ENCODE measurements around the gene BACE2.

BACE2 gene

DNA sequence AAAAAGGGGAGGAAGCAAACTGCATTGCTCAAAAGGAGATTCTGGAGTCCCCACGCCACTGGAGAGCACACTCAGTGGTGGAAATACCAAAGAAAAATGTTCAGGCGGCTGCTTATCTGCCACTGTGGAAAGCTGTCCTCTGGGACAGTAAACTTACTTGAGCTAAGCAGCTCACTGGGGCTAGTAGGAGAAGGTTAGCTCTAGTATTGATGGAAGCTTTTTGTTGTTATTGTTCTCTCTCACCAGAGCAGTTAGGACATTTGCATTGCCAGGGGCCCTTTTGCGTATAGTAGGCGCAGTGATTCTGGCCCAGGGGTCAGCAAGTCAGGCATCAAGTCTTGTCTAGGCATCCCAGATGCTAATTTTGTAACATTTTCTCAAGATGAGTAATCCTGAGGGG lies 15.6 kb downstream of the BACE2 start (continued):
- TF ChIP-seq ZNF214 (tag by site-specific recombination; IDR thresholded peaks at IDR 0.05; ENCODE audit: borderline replicate concordance) (no peak), ZNF341 (tag by site-specific recombination; IDR thresholded peaks at IDR 0.05; ENCODE audit: low read depth) (no peak)

DNA sequence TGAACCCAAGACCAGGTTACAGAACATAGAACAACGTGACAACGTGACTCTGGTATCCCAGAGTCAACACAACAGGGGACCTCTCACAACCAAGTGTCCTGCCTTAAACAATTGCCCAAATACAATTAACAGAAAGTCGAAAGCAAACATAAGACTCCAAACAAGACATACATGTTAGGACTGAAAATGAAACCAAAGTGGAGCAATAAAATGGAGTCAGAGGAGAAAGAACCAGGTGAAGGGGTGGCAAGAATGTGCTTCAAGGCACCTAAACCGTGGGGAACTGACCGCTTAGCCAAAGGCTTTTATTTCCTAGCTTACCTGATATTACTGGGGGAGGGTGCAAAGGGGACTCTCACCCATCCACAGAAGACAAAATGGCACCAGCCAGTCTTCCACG lies 17.8 kb downstream of the BACE2 start:
- ChIA-PET POLR2A (no interaction called here), CTCF (interaction anchor here (0.6 kb wide), 1 partner anchor 15 kb away, joined by 3 read pairs; no protein-coding TSS in a partner anchor)
- Histone ChIP-seq H3K4me3 (ENCODE audit: low read depth, low read length) (no peak overlapping the region), H3K9me3 (ENCODE audit: control insufficient read depth, insufficient read depth, low read depth, low read length) (no peaks in the 10 kb centered on the region; the same call in 1 of the 2 replicates), H3K27ac (ENCODE audit: extremely low read depth, low read depth, low read length) (no peak overlapping the region), H3K36me3 (ENCODE audit: control insufficient read depth in 2 of 2, insufficient read depth in 1 of 2, low read length in 2 of 2) (no peaks in the 10 kb centered on the region), H3K4me1 (ENCODE audit: control insufficient read depth, insufficient read depth, low read length) (no peaks in the 10 kb centered on the region)
- no peak for TF ChIP-seq KLF8 (tag by site-specific recombination; IDR thresholded peaks at IDR 0.05)
- peak; percentile 58 for TF ChIP-seq ZIC2 (tag by site-specific recombination; IDR thresholded peaks at IDR 0.05)
- no peak for TF ChIP-seq EGR2 (tag by site-specific recombination; IDR thresholded peaks at IDR 0.05; ENCODE audit: low read depth)
- TF ChIP-seq ZNF155 (tag by site-specific recombination; IDR thresholded peaks at IDR 0.05), result no peak
- no peak for TF ChIP-seq BCL11A (tag by site-specific recombination; IDR thresholded peaks at IDR 0.05; ENCODE audit: low read depth)
- no peak for TF ChIP-seq ZNF658 (tag by site-specific recombination; IDR thresholded peaks at IDR 0.05)

DNA sequence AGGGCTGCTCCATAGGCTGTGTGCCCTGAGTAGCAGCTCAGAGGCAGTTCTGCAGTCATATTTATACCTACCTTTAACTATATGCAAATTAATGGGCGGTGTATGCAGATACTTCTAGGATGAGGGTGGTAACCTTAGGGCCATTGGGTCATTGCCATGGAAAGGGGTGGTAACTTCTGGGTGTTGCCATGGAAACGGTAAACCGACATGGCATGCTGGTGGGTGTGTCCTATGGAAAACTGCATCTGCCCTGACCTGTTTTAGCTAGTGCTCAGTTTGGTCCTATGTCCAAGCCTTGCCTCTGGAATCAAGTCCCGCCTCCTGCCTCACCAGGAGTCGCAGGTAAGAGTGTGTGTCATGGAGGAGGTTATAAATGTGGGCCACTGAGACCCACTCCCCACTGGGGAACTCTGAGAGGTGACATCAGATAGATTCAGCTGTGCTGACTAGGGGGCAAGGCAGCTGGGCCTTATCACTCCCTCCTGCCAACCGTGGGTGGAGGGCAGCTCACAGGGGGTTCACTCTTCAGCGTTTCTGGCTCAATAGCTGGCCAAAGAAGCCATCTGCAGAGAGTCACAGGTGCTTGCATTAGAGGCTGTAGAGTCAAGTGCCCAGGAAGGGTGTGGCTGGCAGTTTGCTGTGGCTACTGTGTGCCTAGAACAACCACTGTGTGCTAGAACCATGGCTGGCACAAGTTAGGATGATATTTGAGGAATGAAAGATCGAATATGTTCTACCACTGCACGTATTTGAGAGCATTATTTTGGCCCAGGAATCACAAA lies 19.0 kb downstream of the BACE2 start:
- peak; percentile 83 for TF ChIP-seq ZIC2 (tag by site-specific recombination; IDR thresholded peaks at IDR 0.05)
- TF ChIP-seq ZNF785 (tag by site-specific recombination; IDR thresholded peaks at IDR 0.05), result no peak
- TF ChIP-seq, protein P1, sequence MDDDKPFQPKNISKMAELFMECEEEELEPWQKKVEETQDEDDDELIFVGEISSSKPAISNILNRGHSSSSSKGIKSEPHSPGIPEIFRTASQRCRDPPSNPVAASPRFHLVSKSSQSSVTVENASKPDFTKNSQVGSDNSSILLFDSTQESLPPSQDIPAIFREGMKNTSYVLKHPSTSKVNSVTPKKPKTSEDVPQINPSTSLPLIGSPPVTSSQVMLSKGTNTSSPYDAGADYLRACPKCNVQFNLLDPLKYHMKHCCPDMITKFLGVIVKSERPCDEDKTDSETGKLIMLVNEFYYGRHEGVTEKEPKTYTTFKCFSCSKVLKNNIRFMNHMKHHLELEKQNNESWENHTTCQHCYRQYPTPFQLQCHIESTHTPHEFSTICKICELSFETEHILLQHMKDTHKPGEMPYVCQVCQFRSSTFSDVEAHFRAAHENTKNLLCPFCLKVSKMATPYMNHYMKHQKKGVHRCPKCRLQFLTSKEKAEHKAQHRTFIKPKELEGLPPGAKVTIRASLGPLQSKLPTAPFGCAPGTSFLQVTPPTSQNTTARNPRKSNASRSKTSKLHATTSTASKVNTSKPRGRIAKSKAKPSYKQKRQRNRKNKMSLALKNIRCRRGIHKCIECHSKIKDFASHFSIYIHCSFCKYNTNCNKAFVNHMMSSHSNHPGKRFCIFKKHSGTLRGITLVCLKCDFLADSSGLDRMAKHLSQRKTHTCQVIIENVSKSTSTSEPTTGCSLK (tag by site-specific recombination; IDR thresholded peaks at IDR 0.05), result no peak
- TF ChIP-seq ZNF626 (tag by site-specific recombination; IDR thresholded peaks at IDR 0.05), result no peak
- TF ChIP-seq ZNF768 (tag by site-specific recombination; IDR thresholded peaks at IDR 0.05), result no peak
- TF ChIP-seq ZNF324 (tag by site-specific recombination; IDR thresholded peaks at IDR 0.05), result no peak
- TF ChIP-seq, protein P2, sequence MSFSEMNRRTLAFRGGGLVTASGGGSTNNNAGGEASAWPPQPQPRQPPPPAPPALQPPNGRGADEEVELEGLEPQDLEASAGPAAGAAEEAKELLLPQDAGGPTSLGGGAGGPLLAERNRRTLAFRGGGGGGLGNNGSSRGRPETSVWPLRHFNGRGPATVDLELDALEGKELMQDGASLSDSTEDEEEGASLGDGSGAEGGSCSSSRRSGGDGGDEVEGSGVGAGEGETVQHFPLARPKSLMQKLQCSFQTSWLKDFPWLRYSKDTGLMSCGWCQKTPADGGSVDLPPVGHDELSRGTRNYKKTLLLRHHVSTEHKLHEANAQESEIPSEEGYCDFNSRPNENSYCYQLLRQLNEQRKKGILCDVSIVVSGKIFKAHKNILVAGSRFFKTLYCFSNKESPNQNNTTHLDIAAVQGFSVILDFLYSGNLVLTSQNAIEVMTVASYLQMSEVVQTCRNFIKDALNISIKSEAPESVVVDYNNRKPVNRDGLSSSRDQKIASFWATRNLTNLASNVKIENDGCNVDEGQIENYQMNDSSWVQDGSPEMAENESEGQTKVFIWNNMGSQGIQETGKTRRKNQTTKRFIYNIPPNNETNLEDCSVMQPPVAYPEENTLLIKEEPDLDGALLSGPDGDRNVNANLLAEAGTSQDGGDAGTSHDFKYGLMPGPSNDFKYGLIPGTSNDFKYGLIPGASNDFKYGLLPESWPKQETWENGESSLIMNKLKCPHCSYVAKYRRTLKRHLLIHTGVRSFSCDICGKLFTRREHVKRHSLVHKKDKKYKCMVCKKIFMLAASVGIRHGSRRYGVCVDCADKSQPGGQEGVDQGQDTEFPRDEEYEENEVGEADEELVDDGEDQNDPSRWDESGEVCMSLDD (tag by site-specific recombination; IDR thresholded peaks at IDR 0.05), result no peak
- TF ChIP-seq, protein P3, sequence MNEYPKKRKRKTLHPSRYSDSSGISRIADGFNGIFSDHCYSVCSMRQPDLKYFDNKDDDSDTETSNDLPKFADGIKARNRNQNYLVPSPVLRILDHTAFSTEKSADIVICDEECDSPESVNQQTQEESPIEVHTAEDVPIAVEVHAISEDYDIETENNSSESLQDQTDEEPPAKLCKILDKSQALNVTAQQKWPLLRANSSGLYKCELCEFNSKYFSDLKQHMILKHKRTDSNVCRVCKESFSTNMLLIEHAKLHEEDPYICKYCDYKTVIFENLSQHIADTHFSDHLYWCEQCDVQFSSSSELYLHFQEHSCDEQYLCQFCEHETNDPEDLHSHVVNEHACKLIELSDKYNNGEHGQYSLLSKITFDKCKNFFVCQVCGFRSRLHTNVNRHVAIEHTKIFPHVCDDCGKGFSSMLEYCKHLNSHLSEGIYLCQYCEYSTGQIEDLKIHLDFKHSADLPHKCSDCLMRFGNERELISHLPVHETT (tag by site-specific recombination; IDR thresholded peaks at IDR 0.05), result no peak
- TF ChIP-seq ZNF2 (tag by site-specific recombination; IDR thresholded peaks at IDR 0.05), result no peak
- no peak for TF ChIP-seq ZNF223 (tag by site-specific recombination; IDR thresholded peaks at IDR 0.05)
- no peak for TF ChIP-seq ZNF544 (tag by site-specific recombination; IDR thresholded peaks at IDR 0.05)
- no peak for TF ChIP-seq ZNF48 (tag by site-specific recombination; IDR thresholded peaks at IDR 0.05)
- peak; percentile 58 for TF ChIP-seq GLIS1 (tag by site-specific recombination; IDR thresholded peaks at IDR 0.05)
- Histone ChIP-seq H3K9me3 (ENCODE audit: control insufficient read depth, insufficient read depth, low read depth, low read length) (no peaks in the 10 kb centered on the region; the same call in 1 of the 2 replicates), H3K4me3 (ENCODE audit: low read depth, low read length) (no peak overlapping the region), H3K36me3 (ENCODE audit: control insufficient read depth in 2 of 2, insufficient read depth in 1 of 2, low read length in 2 of 2) (no peaks in the 10 kb centered on the region), H3K4me1 (ENCODE audit: control insufficient read depth, insufficient read depth, low read length) (no peaks in the 10 kb centered on the region), H3K27ac (ENCODE audit: extremely low read depth, low read depth, low read length) (no peak overlapping the region)
- ChIA-PET CTCF (interaction anchor here (2.6 kb wide), 1 partner anchor 17 kb away, joined by 11 read pairs; no protein-coding TSS in a partner anchor), POLR2A (no interaction called here)
